GM18505 (cell line): ENCODE data around the gene ABCC4.
A peak's percentile ranks its signal among the peaks of the same experiment; 100 is the strongest.

Experiments used
- ATAC-seq: cut with Tn5 transposase; IDR thresholded peaks from one replicate; pipeline ENCODE4 v1.9.1; 2021; ENCODE audit not compliant: unreplicated experiment
- POLR2A ChIP-seq: IDR thresholded peaks from 4 replicates; pipeline ENCODE4 v1.6.1; 2011; ENCODE audit warnings: borderline replicate concordance; ENCODE audit not compliant: insufficient read depth, insufficient read length; ENCODE audit errors: extremely low read depth

ABCC4 gene

GRCh38 chr13:95151942-95152587 lies 149.2 kb downstream of the ABCC4 start:
- ATAC-seq, result no peak
- no peak for TF ChIP-seq POLR2A

DNA sequence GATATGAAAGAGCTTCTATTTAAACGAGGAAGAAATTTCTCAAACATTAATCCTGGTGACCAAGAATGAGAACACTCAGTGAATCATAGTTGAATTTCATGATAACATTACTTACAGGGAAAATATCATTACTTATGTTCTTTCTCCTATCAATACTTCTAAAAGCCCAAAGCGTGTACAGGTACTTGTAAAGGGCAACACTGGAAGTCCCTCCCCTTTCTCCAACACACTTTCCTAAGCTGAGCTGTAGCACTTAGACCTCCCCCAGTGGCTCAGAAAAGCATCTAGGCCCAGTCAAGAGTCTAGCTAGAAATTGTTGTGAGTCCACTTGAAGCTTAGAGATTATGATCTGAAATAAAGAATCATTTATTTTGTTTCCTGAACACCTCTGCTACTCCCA lies 150.7 kb downstream of the ABCC4 start:
- TF ChIP-seq POLR2A, result no peak
- ATAC-seq, result no peak

DNA sequence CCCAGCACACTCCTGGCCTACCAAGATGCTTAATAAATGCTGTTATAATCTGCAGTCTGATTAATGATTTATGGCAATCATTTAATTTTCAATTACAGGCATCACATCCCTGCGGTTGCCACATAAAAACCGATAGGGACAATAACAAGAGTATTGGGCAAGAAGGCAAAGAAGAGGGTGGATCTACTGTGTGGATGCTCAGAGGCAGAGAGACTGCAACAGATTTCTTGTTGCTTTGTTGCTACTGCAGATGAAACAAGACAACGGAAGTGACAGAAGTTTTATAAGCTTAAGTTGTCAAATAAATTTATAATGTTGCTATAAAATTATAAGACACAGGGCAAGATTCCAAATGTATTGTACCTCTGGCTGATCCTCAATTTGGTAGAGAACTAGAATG lies 154.8 kb downstream of the ABCC4 start:
- no peak for ATAC-seq

DNA sequence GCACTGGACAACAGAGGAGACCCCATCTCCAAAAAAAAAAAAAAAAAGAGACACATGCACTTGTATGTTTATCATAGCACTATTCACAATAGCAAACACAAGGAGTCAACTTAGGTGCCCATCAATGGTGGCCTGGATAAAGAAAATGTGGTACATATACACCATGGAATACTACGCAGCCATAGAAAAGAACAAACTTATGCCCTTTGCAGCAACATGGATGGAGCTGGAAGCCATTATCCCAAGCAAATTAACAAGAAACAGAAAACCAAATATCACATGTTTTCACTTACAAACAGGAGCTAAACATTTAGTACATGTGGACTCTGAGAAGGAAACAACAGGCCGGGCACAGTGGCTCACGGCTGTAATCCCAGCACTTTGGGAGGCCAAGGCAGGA lies 155.7 kb downstream of the ABCC4 start:
- no peak for ATAC-seq
- no peak for TF ChIP-seq POLR2A

More for the DNA sequence above, 154.8 kb downstream of the ABCC4 start:
- no peak for TF ChIP-seq POLR2A

- no peak for TF ChIP-seq POLR2A
Observed at GRCh38 chr13:95140502-95140901, 160.7 kb downstream of the ABCC4 start.

DNA sequence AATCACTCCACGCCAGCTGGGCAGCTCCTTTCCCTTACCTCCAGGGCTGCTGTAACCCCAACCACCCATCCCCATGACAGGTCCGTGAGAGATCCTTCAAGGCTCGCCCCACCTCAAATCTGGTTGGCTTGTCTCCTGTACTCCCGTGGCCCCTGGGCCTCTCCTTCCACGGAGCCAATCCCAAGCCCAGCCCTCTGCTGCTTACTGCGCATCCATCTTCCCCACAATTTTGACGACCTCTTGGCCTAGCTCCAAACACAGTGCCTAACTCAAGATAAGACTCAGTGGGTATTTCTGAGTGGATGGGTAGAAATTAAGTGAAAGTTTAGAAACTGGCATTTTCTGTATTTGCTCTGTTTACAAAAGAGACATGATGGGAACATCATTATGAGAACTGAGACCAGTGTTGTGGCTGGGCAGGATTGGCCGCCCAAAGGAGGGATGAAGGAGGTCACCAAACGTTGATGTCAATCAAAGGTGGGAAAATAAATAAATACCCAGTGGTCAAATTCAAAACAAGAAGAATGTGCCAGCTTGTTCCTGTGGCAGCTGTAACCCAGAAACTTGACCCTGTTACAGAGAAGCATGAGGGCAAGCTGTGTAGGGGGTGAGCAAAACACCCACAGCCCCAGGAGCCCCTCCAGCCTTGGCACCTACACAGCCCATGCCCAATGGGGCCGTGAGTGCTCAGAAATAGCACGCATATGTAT lies 162.2 kb downstream of the ABCC4 start:
- no peak for ATAC-seq
- no peak for TF ChIP-seq POLR2A

More at GRCh38 chr13:95140502-95140901, 160.7 kb downstream of the ABCC4 start:
- no peak for ATAC-seq

- ATAC-seq, result peak; percentile 93
- no peak for TF ChIP-seq POLR2A
Observed at GRCh38 chr13:95137096-95137495, 164.2 kb downstream of the ABCC4 start.

DNA sequence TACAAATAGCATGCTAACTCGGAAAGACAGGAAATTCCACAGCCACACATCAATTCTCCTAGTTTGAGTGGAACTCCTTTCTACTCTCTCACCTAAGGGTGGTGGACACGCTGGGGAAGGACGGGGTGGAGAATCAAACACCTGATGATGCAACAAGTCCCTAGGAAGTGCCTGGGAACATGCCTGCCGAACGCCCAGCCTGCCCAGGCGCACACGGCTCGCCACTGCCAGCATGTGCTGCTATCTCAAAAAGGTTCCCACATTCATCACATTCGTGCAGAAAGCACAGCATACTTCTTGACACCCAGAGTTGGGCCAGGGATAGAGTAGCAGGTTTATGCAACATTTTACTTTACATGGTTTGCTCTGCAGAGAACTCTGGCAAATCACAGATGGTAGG lies 164.6 kb downstream of the ABCC4 start:
- TF ChIP-seq POLR2A, result no peak
- no peak for ATAC-seq

GRCh38 chr13:95133498-95133897 lies 167.8 kb downstream of the ABCC4 start:
- no peak for ATAC-seq
- TF ChIP-seq POLR2A, result no peak

DNA sequence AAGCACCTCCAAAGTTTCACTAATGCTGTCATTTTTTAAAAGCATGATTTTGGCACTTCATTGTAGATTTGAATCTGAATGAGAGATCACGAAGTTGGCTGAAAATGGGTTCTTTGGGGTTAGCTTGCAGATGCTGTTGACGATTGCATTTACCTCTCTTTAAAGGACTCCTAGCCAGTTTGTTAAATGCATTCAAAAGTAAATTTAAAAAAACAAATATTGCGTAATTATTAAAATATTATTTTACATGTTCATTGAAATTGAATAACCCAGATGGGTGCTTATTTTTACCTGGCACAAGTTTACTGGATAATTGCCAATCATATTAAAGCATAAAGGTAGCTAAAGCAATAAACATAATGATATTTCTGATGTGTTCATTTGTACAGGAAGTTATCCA lies 172.2 kb downstream of the ABCC4 start:
- ATAC-seq, result no peak
- TF ChIP-seq POLR2A, result no peak

DNA sequence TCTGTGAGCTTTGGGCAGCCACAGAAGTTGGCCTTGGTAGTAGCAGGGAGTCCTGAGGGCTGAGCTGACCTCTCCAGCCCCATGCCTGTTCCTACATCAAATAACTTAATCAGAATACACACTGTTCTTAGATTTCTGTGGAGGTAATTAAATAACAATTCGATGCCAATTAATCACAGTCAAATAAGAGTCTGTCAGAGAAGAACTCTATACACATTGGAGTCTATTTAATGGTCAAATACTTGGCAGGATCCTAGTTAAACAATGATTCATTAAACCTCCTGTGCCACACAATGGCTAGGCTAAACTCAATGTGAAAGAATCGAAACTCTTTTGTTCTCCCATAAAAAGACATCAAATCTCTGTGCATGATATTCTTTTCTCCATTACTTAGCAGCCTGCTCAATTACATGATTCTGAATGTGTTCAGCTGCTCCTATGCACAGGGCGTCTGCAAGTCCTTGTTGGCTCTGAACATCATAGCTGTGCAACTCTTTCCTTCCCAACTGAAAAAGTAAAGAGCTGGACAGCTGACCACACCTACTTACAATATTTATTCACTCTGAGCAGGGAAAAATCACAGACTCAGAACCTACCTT lies 173.1 kb downstream of the ABCC4 start:
- ATAC-seq, result no peak
- no peak for TF ChIP-seq POLR2A

DNA sequence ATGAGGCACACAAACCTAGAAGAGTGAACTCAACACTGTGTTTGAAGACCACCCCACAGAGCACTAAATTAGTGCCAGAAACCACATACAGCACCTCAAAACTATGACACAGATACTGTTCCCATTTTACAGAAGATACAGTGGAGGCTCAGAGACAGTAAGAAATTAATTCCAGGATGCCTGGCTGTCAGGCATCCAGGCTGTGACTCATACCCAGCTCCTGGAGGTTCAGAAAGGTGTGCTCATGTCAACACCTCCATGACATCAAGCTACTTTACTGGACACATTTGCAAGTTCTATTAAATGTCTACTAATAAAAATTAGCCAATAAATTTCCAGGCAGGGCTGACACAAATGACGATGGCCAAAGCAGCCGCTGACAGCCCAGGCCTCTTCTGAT lies 176.3 kb downstream of the ABCC4 start:
- no peak for ATAC-seq
- no peak for TF ChIP-seq POLR2A

GRCh38 chr13:95123726-95124125 lies 177.5 kb downstream of the ABCC4 start:
- no peak for ATAC-seq
- no peak for TF ChIP-seq POLR2A

DNA sequence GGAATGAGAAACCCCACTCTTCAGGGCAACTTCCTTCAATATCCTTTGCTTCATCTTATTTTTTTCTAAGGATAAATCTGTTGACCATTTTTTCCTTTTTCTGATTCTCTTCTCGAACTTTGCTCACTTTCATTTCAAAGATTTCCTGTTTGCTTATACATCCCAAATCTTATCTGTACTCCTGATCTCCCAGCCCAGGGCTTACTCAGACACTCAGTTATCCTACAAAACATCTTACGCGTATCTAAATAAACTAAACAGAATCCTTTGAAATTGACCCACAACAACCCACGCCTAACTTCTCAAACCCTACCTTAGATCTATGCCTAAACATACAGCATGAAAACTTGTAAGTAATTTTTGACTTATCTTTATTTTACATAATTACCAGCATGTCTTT lies 179.2 kb downstream of the ABCC4 start:
- TF ChIP-seq POLR2A, result no peak
- ATAC-seq, result no peak

GRCh38 chr13:95121516-95121915 lies 179.7 kb downstream of the ABCC4 start:
- TF ChIP-seq POLR2A, result no peak
- ATAC-seq, result no peak

DNA sequence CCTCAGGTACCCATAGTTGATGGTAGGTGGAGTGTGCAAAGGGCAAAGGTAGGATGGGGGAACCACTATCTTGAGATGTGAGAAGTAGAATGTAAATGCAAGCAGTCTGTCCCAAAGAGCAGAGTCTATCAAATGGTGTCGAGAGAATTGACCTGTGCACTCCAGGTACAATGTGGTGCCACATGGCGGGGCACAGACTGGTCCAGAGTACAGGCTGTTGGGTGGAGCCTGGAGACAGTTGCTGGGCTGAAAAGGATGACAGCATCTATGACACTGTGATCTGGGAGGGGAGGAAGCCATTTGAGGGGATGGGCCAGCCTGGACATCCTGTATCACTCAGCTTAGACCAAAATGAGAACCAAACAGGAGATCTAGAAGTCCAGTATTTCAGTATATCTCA lies 180.6 kb downstream of the ABCC4 start:
- no peak for TF ChIP-seq POLR2A
- no peak for ATAC-seq
